GM18526 (cell line): ENCODE results near the gene NINJ1.

Experiments
- POLR2A ChIP-seq: IDR thresholded peaks from 3 replicates; pipeline ENCODE4 v1.6.1; 2011; ENCODE audit not compliant: insufficient read length; ENCODE audit errors: extremely low read depth

NINJ1 gene

GRCh38 chr9:93093877-93094657 is 40.0 kb downstream of the NINJ1 start:
- peak; percentile 3 for TF ChIP-seq POLR2A

GRCh38 chr9:93093127-93093876 is 40.7 kb downstream of the NINJ1 start:
- peak; percentile 48 for TF ChIP-seq POLR2A

GRCh38 chr9:93092251-93092991 is 41.6 kb downstream of the NINJ1 start:
- TF ChIP-seq POLR2A = no peak

- no peak for TF ChIP-seq POLR2A
Observed at GRCh38 chr9:93091453-93092081, 42.5 kb downstream of the NINJ1 start.

- no peak for TF ChIP-seq POLR2A
Observed at GRCh38 chr9:93091056-93091452, 43.0 kb downstream of the NINJ1 start.

GRCh38 chr9:93090091-93090655 is 43.9 kb downstream of the NINJ1 start:
- TF ChIP-seq POLR2A = no peak

- no peak for TF ChIP-seq POLR2A
Observed at GRCh38 chr9:93089481-93089991, 44.5 kb downstream of the NINJ1 start.

GRCh38 chr9:93089024-93089423 is 45.0 kb downstream of the NINJ1 start:
- TF ChIP-seq POLR2A = no peak

- no peak for TF ChIP-seq POLR2A
Observed at GRCh38 chr9:93088656-93089015, 45.4 kb downstream of the NINJ1 start.

GRCh38 chr9:93087971-93088655 is 45.9 kb downstream of the NINJ1 start:
- no peak for TF ChIP-seq POLR2A

GRCh38 chr9:93086447-93087224 is 47.4 kb downstream of the NINJ1 start:
- no peak for TF ChIP-seq POLR2A

- no peak for TF ChIP-seq POLR2A
Observed at GRCh38 chr9:93085676-93086075, 48.4 kb downstream of the NINJ1 start.

GRCh38 chr9:93084471-93084881 is 49.6 kb downstream of the NINJ1 start:
- TF ChIP-seq POLR2A = no peak
